Progenitor cell of endocrine pancreas (in vitro differentiated cells): ENCODE results near the gene LONP2. TPM values are rescaled to one million over a fixed set of nuclear protein-coding genes. Genes with fewer than 3 reads are reported as not detected.
"Not testable (repeated sequence)": the region's sequence is repeated elsewhere in the genome, so short reads cannot be mapped to it uniquely, and the experiment has no call there.

Experiments
- DNase-seq: peaks from one replicate; pipeline ENCODE4 v3.0.0; 2021; ENCODE audit warnings: low spot score; ENCODE audit not compliant: unreplicated experiment
- H3K27ac Mint-ChIP-seq: 2 replicates; pipeline ENCODE4 v1.8.0; 2021; ENCODE audit warnings: mild to moderate bottlenecking, moderate library complexity, mixed read lengths
- H3K27me3 Mint-ChIP-seq: 2 replicates; pipeline ENCODE4 v1.8.0; 2021; ENCODE audit warnings: mixed read lengths
- H3K36me3 Mint-ChIP-seq: 2 replicates; pipeline ENCODE4 v1.8.0; 2022; ENCODE audit warnings: mixed read lengths; ENCODE audit not compliant: insufficient read depth
- H3K4me1 Mint-ChIP-seq: 2 replicates; pipeline ENCODE4 v1.8.0; 2021; ENCODE audit warnings: low read depth, mixed read lengths
- H3K4me3 Mint-ChIP-seq: 2 replicates; pipeline ENCODE4 v1.8.0; 2021; ENCODE audit warnings: low read depth, mild to moderate bottlenecking, moderate library complexity, mixed read lengths
- H3K9me3 Mint-ChIP-seq: 2 replicates; pipeline ENCODE4 v1.8.0; 2021; ENCODE audit warnings: low read depth, mixed read lengths
- CTCF ChIP-seq: fragments of 200-600 bp; sonication (generic); IDR thresholded peaks from one replicate; pipeline ENCODE4 v1.5.0; 2021; ENCODE audit warnings: antibody characterized with exemption, mild to moderate bottlenecking; ENCODE audit not compliant: unreplicated experiment
- total RNA-seq: library from RNA; stranded (reverse); gene quantifications from 2 replicates; pipeline ENCODE4 v1.2.1, GENCODE V29; 2021

LONP2 gene
- total RNA-seq, 1 donor from 2014 or later: 66.4 TPM

- no peaks in the 10 kb centered on the region for H3K36me3 Mint-ChIP-seq
- TF ChIP-seq CTCF: no peak
Observed at GRCh38 chr16:48235556-48236136, 8.5 kb upstream of the LONP2 start.

GRCh38 chr16:48236286-48236685 is 7.8 kb upstream of the LONP2 start:
- Mint-ChIP-seq H3K27ac (no peak overlapping the region), H3K9me3 (peaks cover 10% of the 10 kb centered on the region), H3K4me1 (peaks cover 6% of the 10 kb centered on the region), H3K4me3 (no peak overlapping the region), H3K36me3 (no peaks in the 10 kb centered on the region), H3K27me3 (peaks cover 13% of the 10 kb centered on the region)
- no peak for TF ChIP-seq CTCF
- no peak for DNase-seq

More at GRCh38 chr16:48235556-48236136, 8.5 kb upstream of the LONP2 start:
- Mint-ChIP-seq H3K27me3 (peaks cover 13% of the 10 kb centered on the region), H3K4me3 (no peak overlapping the region), H3K27ac (no peak overlapping the region), H3K9me3 (peaks cover 7% of the 10 kb centered on the region), H3K4me1 (peaks cover 6% of the 10 kb centered on the region)
- DNase-seq: no peak

GRCh38 chr16:48240147-48240546 is 4.0 kb upstream of the LONP2 start:
- H3K27ac Mint-ChIP-seq, H3K36me3 Mint-ChIP-seq, H3K4me1 Mint-ChIP-seq, H3K27me3 Mint-ChIP-seq, H3K4me3 Mint-ChIP-seq, DNase-seq: not testable (repeated sequence)
- peaks cover 11% of the 10 kb centered on the region for H3K9me3 Mint-ChIP-seq

- Mint-ChIP-seq H3K4me1 (peaks cover 16% of the 10 kb centered on the region), H3K36me3 (no peaks in the 10 kb centered on the region), H3K4me3 (peak overlapping the region; percentile 85), H3K9me3 (peaks cover 8% of the 10 kb centered on the region), H3K27me3 (no peaks in the 10 kb centered on the region), H3K27ac (peak overlapping the region; percentile 96)
- no peak for TF ChIP-seq CTCF
- DNase-seq: no peak
Observed at GRCh38 chr16:48244863-48245195, 729 bp downstream of the LONP2 start.

GRCh38 chr16:48246066-48246465 is 2.0 kb downstream of the LONP2 start:
- Mint-ChIP-seq H3K9me3 (peaks cover 3% of the 10 kb centered on the region), H3K27me3 (no peaks in the 10 kb centered on the region), H3K4me3 (peak overlapping the region; percentile 8), H3K27ac (no peak overlapping the region), H3K4me1 (peaks cover 20% of the 10 kb centered on the region), H3K36me3 (no peaks in the 10 kb centered on the region)
- no peak for DNase-seq
- no peak for TF ChIP-seq CTCF

- no peak within 1 kb of the TSS for H3K4me3 Mint-ChIP-seq
- H3K9me3 Mint-ChIP-seq: no peaks in the 10 kb centered on the region
- no peak for DNase-seq
- no peaks in the 10 kb centered on the region for H3K27me3 Mint-ChIP-seq
- H3K4me1 Mint-ChIP-seq: peaks cover 21% of the 10 kb centered on the region
- H3K36me3 Mint-ChIP-seq: no peaks in the 10 kb centered on the region
- no peak within 1 kb of the TSS for H3K27ac Mint-ChIP-seq
- no peak for TF ChIP-seq CTCF
Observed at GRCh38 chr16:48247311-48247710, 3.2 kb downstream of the LONP2 start, which contains the start of gene ABCC11. TSS of gene ABCC11 (minus strand) at chr16:48247539. CDS start at chr16:48231921, 15,618 bp downstream.
